H9 (cell line): ENCODE data around the gene SMIM10. TPM values are rescaled to one million over a fixed set of nuclear protein-coding genes. Genes with fewer than 3 reads are reported as not detected.
"Not testable (repeated sequence)": the region's sequence is repeated elsewhere in the genome, so short reads cannot be mapped to it uniquely, and the experiment has no call there.

Source experiments
- DNase-seq: peaks from one replicate; pipeline ENCODE4 v3.0.0-alpha.2; 2017
- H2AFZ ChIP-seq: one replicate; pipeline ENCODE4 v1.6.1; 2013; ENCODE audit warnings: mild to moderate bottlenecking, low read length, control low read depth, moderate library complexity
- H2AK5ac ChIP-seq: 2 replicates; pipeline ENCODE4 v1.6.1; 2013; ENCODE audit warnings: low read length, control low read depth, mixed read lengths; ENCODE audit not compliant: insufficient read length
- H2BK120ac ChIP-seq: one replicate; pipeline ENCODE4 v1.6.1; 2013; ENCODE audit warnings: low read depth, mild to moderate bottlenecking, low read length, control low read depth, inconsistent platforms; ENCODE audit not compliant: poor library complexity, severe bottlenecking
- H2BK12ac ChIP-seq: 2 replicates; pipeline ENCODE4 v1.6.1; 2013; ENCODE audit warnings: low read length, control low read depth, mixed read lengths, low read depth; ENCODE audit not compliant: insufficient read length
- H2BK15ac ChIP-seq: 2 replicates; pipeline ENCODE4 v1.6.1; 2013; ENCODE audit warnings: low read depth, low read length, control low read depth
- H2BK20ac ChIP-seq: one replicate; pipeline ENCODE4 v1.6.1; 2013; ENCODE audit warnings: low read depth, mild to moderate bottlenecking, low read length, control low read depth, inconsistent platforms; ENCODE audit not compliant: poor library complexity, severe bottlenecking
- H2BK5ac ChIP-seq: 2 replicates; pipeline ENCODE4 v1.6.1; 2013; ENCODE audit warnings: low read length, control low read depth, mixed read lengths; ENCODE audit not compliant: insufficient read length
- H3K14ac ChIP-seq: 2 replicates; pipeline ENCODE4 v1.6.1; 2013; ENCODE audit warnings: low read length, control low read depth; ENCODE audit not compliant: insufficient read depth
- H3K18ac ChIP-seq: 2 replicates; pipeline ENCODE4 v1.6.1; 2013; ENCODE audit warnings: low read depth, mild to moderate bottlenecking, mixed read lengths, low read length, control low read depth; ENCODE audit not compliant: insufficient read length
- H3K23ac ChIP-seq: 2 replicates; pipeline ENCODE4 v1.6.1; 2013; ENCODE audit warnings: low read length, control low read depth, mixed read lengths, low read depth; ENCODE audit not compliant: insufficient read length
- H3K23me2 ChIP-seq: 2 replicates; pipeline ENCODE4 v1.6.1; 2013; ENCODE audit warnings: low read depth, mild to moderate bottlenecking, mixed read lengths, low read length, control low read depth; ENCODE audit not compliant: insufficient read length, poor library complexity, severe bottlenecking
- H3K27ac ChIP-seq: 2 replicates; pipeline ENCODE4 v1.5.1; 2013; ENCODE audit warnings: low read length, control low read depth, mixed read lengths, low read depth; ENCODE audit not compliant: insufficient read length
- H3K27me3 ChIP-seq: 2 replicates; pipeline ENCODE4 v1.6.1; 2013; ENCODE audit warnings: low read length, control low read depth, inconsistent platforms; ENCODE audit not compliant: insufficient read depth
- H3K4ac ChIP-seq: 2 replicates; pipeline ENCODE4 v1.6.1; 2013; ENCODE audit warnings: low read depth, mild to moderate bottlenecking, control low read depth, inconsistent platforms, low read length, moderate library complexity
- H3K4me1 ChIP-seq: 2 replicates; pipeline ENCODE4 v1.6.1; 2013; ENCODE audit warnings: low read length, control low read depth, inconsistent platforms; ENCODE audit not compliant: insufficient read depth
- H3K4me2 ChIP-seq: 2 replicates; pipeline ENCODE4 v1.6.1; 2013; ENCODE audit warnings: low read length, control low read depth, mixed read lengths; ENCODE audit not compliant: insufficient read length, insufficient read depth
- H3K56ac ChIP-seq: 2 replicates; pipeline ENCODE4 v1.6.1; 2013; ENCODE audit warnings: low read depth, mild to moderate bottlenecking, mixed read lengths, low read length, control low read depth; ENCODE audit not compliant: insufficient read length
- H3K79me1 ChIP-seq: 2 replicates; pipeline ENCODE4 v1.6.1; 2013; ENCODE audit warnings: low read depth, mild to moderate bottlenecking, moderate library complexity, low read length, control low read depth, inconsistent platforms; ENCODE audit not compliant: insufficient read depth, poor library complexity, severe bottlenecking
- H3K79me2 ChIP-seq: 2 replicates; pipeline ENCODE4 v1.6.1; 2013; ENCODE audit warnings: low read length, control low read depth, inconsistent platforms; ENCODE audit not compliant: insufficient read depth
- H3K9ac ChIP-seq: 2 replicates; pipeline ENCODE4 v1.6.1; 2013; ENCODE audit warnings: low read length, control low read depth, mixed read lengths; ENCODE audit not compliant: insufficient read length; ENCODE audit errors: extremely low read depth
- H3K9me3 ChIP-seq: one replicate; pipeline ENCODE4 v1.6.1; 2013; ENCODE audit warnings: low read depth, low read length, inconsistent platforms; ENCODE audit not compliant: control insufficient read depth
- H3T11ph ChIP-seq: one replicate; pipeline ENCODE4 v1.6.1; 2013; ENCODE audit warnings: mild to moderate bottlenecking, low read length, control low read depth, inconsistent platforms
- H4K20me1 ChIP-seq: one replicate; pipeline ENCODE4 v1.6.1; 2013; ENCODE audit not compliant: control insufficient read depth, insufficient read length, insufficient read depth
- H4K5ac ChIP-seq: 2 replicates; pipeline ENCODE4 v1.6.1; 2013; ENCODE audit warnings: low read depth, mild to moderate bottlenecking, mixed read lengths, low read length, control low read depth; ENCODE audit not compliant: insufficient read length
- H4K8ac ChIP-seq: replicated peaks from 2 replicates; pipeline ENCODE4 v1.6.1; 2013; ENCODE audit warnings: low read length, control low read depth, mixed read lengths, low read depth; ENCODE audit not compliant: insufficient read length
- H4K91ac ChIP-seq: 2 replicates; pipeline ENCODE4 v1.6.1; 2013; ENCODE audit warnings: low read depth, mild to moderate bottlenecking, moderate library complexity, mixed read lengths, low read length, control low read depth; ENCODE audit not compliant: insufficient read length
- H3K27ac Mint-ChIP-seq, 3 experiments: 2 replicates in 2 of 3; 3 replicates in 1 of 3; pipeline ENCODE4 v1.8.0; 2020 to 2021; ENCODE audit warnings: mixed read lengths in 3 of 3, mild to moderate bottlenecking in 1 of 3, moderate library complexity in 1 of 3
- H3K27me3 Mint-ChIP-seq: 2 replicates; pipeline ENCODE4 v1.8.0; 2021; ENCODE audit warnings: low read depth, mild to moderate bottlenecking, moderate library complexity, mixed read lengths
- H3K36me3 Mint-ChIP-seq, 3 experiments: 2 replicates in 2 of 3; 3 replicates in 1 of 3; pipeline ENCODE4 v1.8.0; 2020 to 2021; ENCODE audit warnings: low read depth in 3 of 3, mixed read lengths in 3 of 3; ENCODE audit not compliant: insufficient read depth in 1 of 3
- H3K4me1 Mint-ChIP-seq, 2 experiments: 2 replicates each; pipeline ENCODE4 v1.8.0; 2020; ENCODE audit warnings: mixed read lengths in 2 of 2
- H3K4me3 Mint-ChIP-seq, 2 experiments: 2 replicates in 1 of 2; 3 replicates in 1 of 2; pipeline ENCODE4 v1.8.0; 2020 to 2021; ENCODE audit warnings: mild to moderate bottlenecking in 2 of 2, mixed read lengths in 2 of 2, moderate library complexity in 1 of 2
- H3K9me3 Mint-ChIP-seq, 2 experiments: 2 replicates in 1 of 2; 3 replicates in 1 of 2; pipeline ENCODE4 v1.8.0; 2020; ENCODE audit warnings: mild to moderate bottlenecking in 2 of 2, mixed read lengths in 2 of 2, moderate library complexity in 1 of 2
- CTCF ChIP-seq: fragments of 200-600 bp; sonication (generic); conservative IDR thresholded peaks from 3 replicates; pipeline ENCODE4 v1.8.0; 2021; ENCODE audit warnings: antibody characterized with exemption, mild to moderate bottlenecking
- WGBS: extraction: QIAGEN DNeasy Blood & Tissue Kit; methylation state at CpG from one replicate; pipeline ENCODE4 v1.1.7; 2013; ENCODE audit warnings: missing lambda C conversion rate, low lambda C conversion rate, mixed read lengths; ENCODE audit not compliant: insufficient read length; ENCODE audit errors: extremely low coverage; 5-methylcytosine and 5-hydroxymethylcytosine counted together
- total RNA-seq: library from RNA; stranded (reverse); gene quantifications from 2 replicates; pipeline ENCODE4 v1.2.1, GENCODE V29; 2021

The SMIM10 gene
- total RNA-seq, 1 experiment from 2014 or later: 1.2 TPM

GRCh38 chrX:135024526-135024925 lies 33.7 kb downstream of the SMIM10 start:
- TF ChIP-seq CTCF: no peak
- Histone ChIP-seq H2BK15ac (no peak overlapping the region), H4K91ac (no peak overlapping the region), H3K4me1 (no peaks in the 10 kb centered on the region), H2BK5ac (no peak overlapping the region), H3K27me3 (no peaks in the 10 kb centered on the region), H4K8ac (no peak overlapping the region), H3K27ac (no peak overlapping the region), H2BK120ac (no peak overlapping the region), H4K5ac (no peak overlapping the region), H2BK12ac (no peak overlapping the region), H3K4ac (no peak overlapping the region), H3K79me1 (no peaks in the 10 kb centered on the region), H3K23me2 (peaks cover 4% of the 10 kb centered on the region), H3K18ac (no peak overlapping the region), H2BK20ac (no peak overlapping the region), H3K56ac (no peak overlapping the region), H4K20me1 (no peaks in the 10 kb centered on the region), H3K9ac (no peak overlapping the region), H3K14ac (no peak overlapping the region), H3K9me3 (peaks cover 2% of the 10 kb centered on the region), H3T11ph (no peak overlapping the region), H3K79me2 (no peaks in the 10 kb centered on the region), H2AFZ (no peak overlapping the region), H2AK5ac (no peak overlapping the region), H3K4me2 (no peak overlapping the region), H3K23ac (no peak overlapping the region)
- Mint-ChIP-seq H3K9me3 (peaks cover 24 to 66% of the 10 kb centered on the region in 2 experiments; a peak in 4 of 5 replicates), H3K4me1 (peaks cover 17 to 24% of the 10 kb centered on the region in 2 experiments), H3K4me3 (no peak overlapping the region), H3K27me3 (peaks cover 10% of the 10 kb centered on the region), H3K27ac (no peak overlapping the region), H3K36me3 (peaks cover 0 to 6% (median 5%) of the 10 kb centered on the region in 3 experiments; a peak in 5 of 7 replicates)
- DNase-seq: no peak
- WGBS: no CpG with 5 or more reads among the region's 9 CpGs

- WGBS: no CpG with 5 or more reads among the region's 9 CpGs
- H2AK5ac ChIP-seq, H3K27ac ChIP-seq, H2BK120ac ChIP-seq, H3T11ph ChIP-seq, H3K79me1 ChIP-seq, H2BK12ac ChIP-seq, H3K18ac ChIP-seq, H2BK15ac ChIP-seq, H3K4me1 ChIP-seq, H3K23ac ChIP-seq, H3K14ac ChIP-seq, H3K4me3 Mint-ChIP-seq, H3K27me3 Mint-ChIP-seq, H2BK20ac ChIP-seq, H3K4me2 ChIP-seq, H3K23me2 ChIP-seq, H2AFZ ChIP-seq, H4K20me1 ChIP-seq, H3K9ac ChIP-seq, H4K8ac ChIP-seq, H3K27me3 ChIP-seq, DNase-seq, H3K79me2 ChIP-seq, H3K56ac ChIP-seq, H3K4ac ChIP-seq, H4K5ac ChIP-seq, H4K91ac ChIP-seq, H2BK5ac ChIP-seq: not testable (repeated sequence)
- peak overlapping the region in 1 of 3 experiments; percentile 82; a peak in 1 of 7 replicates for H3K27ac Mint-ChIP-seq
- H3K9me3 Mint-ChIP-seq: peaks cover 9 to 63% of the 10 kb centered on the region in 2 experiments; a peak in 4 of 5 replicates
- peaks cover 16% of the 10 kb centered on the region for H3K9me3 ChIP-seq
- peaks cover 12 to 23% (median 23%) of the 10 kb centered on the region in 3 experiments for H3K36me3 Mint-ChIP-seq
- peaks cover 19 to 24% of the 10 kb centered on the region in 2 experiments for H3K4me1 Mint-ChIP-seq
Measured at GRCh38 chrX:135030207-135030963, 39.6 kb downstream of the SMIM10 start.
